Measurements from ENCODE around the gene REN. TPM values are rescaled to one million over a fixed set of nuclear protein-coding genes. Genes with fewer than 3 reads are reported as not detected.

The REN gene
- total RNA-seq, 1 experiment from 2014 or later = not detected

DNA sequence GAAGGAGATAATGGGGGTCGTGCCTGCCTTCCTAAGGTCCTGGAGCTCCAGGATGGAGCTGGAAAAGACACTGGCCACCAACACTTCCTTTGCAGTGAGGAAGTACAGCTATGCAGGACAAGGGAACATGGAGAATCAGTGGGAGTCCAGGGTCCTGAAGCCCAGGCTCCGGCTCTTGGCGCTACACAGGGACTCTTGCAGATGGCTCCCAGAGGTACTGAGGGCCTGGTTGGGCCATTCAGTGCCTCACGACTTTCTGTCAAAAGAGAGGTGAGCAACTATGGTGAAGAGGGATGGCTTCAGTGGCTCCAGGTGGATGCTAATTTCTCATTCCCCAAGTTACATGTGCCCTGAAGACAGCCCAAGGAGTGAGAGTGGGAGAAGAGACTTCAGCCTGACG is 12.5 kb downstream of the REN start:
- Histone ChIP-seq H3K4me3 (ENCODE audit: low read length) (no peak overlapping the region), H3K27me3 (ENCODE audit: low read length) (no peaks in the 10 kb centered on the region), H3K9ac (ENCODE audit: low read length) (no peak overlapping the region), H3K9me2 (replicated peaks; ENCODE audit: insufficient read depth, low read length) (no peaks in the 10 kb centered on the region), H3K79me2 (ENCODE audit: low read length) (no peaks in the 10 kb centered on the region), H4K20me1 (ENCODE audit: insufficient read depth, low read depth, low read length) (no peaks in the 10 kb centered on the region), H2AFZ (ENCODE audit: low read length) (no peak overlapping the region), H3K27ac (ENCODE audit: low read length) (no peak overlapping the region), H3K4me2 (ENCODE audit: low read depth, low read length, poor library complexity, severe bottlenecking) (no peak overlapping the region), H3K4me1 (ENCODE audit: low read length) (no peaks in the 10 kb centered on the region), H3K36me3 (ENCODE audit: insufficient read depth, low read length) (no peaks in the 10 kb centered on the region), H3K9me3 (ENCODE audit: low read length) (no peaks in the 10 kb centered on the region)
- DNase-seq = no peak

DNA sequence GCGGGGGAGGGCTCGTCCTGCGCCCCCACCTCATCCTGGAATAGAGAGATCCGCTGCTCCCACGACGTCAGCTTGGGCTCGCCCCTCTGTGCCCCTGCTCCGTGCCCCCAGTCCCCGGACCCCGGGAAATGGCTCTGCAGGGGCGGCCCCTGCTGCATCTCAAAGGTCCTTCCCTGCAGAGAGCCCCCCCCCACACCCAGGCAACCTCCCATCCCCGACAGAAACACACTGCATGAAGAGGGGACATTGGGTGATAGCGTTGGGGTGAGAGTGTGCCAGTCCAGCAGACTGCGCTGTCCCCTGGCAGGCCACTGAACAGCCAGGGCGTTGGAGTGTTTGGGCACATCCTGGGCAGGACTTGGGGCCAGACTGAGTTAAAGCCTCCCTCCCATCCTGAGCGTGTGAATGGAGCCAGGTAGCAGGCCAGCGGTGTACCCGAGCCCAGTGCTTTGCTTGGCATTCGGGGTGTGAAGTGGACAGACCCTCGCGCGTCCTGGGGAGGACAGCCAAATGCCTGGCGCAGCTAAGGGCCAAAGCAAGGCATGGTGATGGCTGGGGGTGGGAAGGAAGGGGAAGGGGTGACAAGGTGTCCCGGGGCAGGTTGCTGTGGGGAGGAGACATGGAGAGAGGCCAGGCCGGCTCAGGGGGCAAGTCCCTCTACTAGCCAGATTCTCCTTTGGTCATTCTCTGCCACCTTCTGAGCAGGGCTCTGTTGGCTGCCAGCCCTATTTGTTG is 13.7 kb downstream of the REN start:
- Histone ChIP-seq H3K79me2 (ENCODE audit: low read length) (no peaks in the 10 kb centered on the region), H3K27ac (ENCODE audit: low read length) (no peak overlapping the region), H3K4me2 (ENCODE audit: low read depth, low read length, poor library complexity, severe bottlenecking) (no peak overlapping the region), H4K20me1 (ENCODE audit: insufficient read depth, low read depth, low read length) (no peaks in the 10 kb centered on the region), H3K9ac (ENCODE audit: low read length) (no peak overlapping the region), H3K36me3 (ENCODE audit: insufficient read depth, low read length) (no peaks in the 10 kb centered on the region), H3K9me3 (ENCODE audit: low read length) (no peaks in the 10 kb centered on the region), H3K27me3 (ENCODE audit: low read length) (no peaks in the 10 kb centered on the region), H2AFZ (ENCODE audit: low read length) (no peak overlapping the region), H3K4me3 (ENCODE audit: low read length) (no peak overlapping the region), H3K9me2 (replicated peaks; ENCODE audit: insufficient read depth, low read length) (no peaks in the 10 kb centered on the region), H3K4me1 (ENCODE audit: low read length) (no peaks in the 10 kb centered on the region)
- no peak for DNase-seq

DNA sequence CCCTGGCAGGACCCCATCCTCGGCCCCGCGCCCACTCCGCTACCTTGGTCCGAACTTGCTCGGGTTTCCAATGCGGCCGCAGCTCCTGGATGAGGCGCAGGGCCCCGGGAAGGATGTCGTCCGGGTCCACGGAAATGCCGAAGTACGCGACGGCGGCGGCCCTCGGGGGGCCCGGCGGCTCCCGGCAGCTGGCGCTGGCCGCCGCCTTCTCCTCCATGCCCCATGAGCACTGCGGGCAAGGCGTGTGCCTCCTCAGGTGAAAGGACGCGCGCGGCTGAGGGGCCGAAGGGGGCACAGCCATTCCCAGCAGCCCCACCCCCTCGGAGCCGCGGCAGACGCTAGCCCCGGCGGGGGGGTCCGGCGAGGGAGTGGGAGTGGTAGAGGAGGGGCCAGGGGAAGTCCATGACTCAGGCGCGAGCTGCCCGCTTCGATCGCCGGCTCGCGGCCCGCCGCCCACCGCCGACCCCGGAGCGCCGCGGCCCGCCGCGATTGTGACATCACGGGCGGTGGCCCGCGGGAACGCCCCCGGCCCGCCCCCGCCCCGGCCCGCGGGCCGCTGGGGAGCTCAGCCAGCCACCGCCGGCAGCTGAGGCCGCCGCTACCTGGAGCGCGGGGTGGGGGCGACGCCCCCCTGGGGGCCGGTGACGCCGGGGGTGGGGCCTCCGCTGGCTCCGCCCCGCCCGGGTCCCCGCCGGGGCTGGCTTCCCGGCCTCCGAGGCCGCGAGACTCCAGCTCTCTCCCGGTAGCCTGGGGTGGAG is 14.4 kb downstream of the REN start, which contains the start of gene ETNK2:
Gene ETNK2 (minus strand): TSS at position 493 of the 758 bp plus-strand sequence. CDS start 192 bp downstream, at position 301.
- Histone ChIP-seq H3K4me3 (ENCODE audit: low read length) (no peak within 1 kb of the TSS), H3K79me2 (ENCODE audit: low read length) (no peaks in the 10 kb centered on the region), H3K36me3 (ENCODE audit: insufficient read depth, low read length) (no peaks in the 10 kb centered on the region), H3K9me2 (replicated peaks; ENCODE audit: insufficient read depth, low read length) (no peaks in the 10 kb centered on the region), H3K27ac (ENCODE audit: low read length) (no peak within 1 kb of the TSS), H3K9me3 (ENCODE audit: low read length) (no peaks in the 10 kb centered on the region), H2AFZ (ENCODE audit: low read length) (no peak within 1 kb of the TSS), H3K4me2 (ENCODE audit: low read depth, low read length, poor library complexity, severe bottlenecking) (no peak within 1 kb of the TSS), H3K9ac (ENCODE audit: low read length) (no peak within 1 kb of the TSS), H4K20me1 (ENCODE audit: insufficient read depth, low read depth, low read length) (no peaks in the 10 kb centered on the region), H3K27me3 (ENCODE audit: low read length) (no peaks in the 10 kb centered on the region), H3K4me1 (ENCODE audit: low read length) (no peaks in the 10 kb centered on the region)
- DNase-seq = no peak

- Histone ChIP-seq H3K27me3 (ENCODE audit: low read length) (no peaks in the 10 kb centered on the region), H3K9ac (ENCODE audit: low read length) (no peak overlapping the region), H3K4me1 (ENCODE audit: low read length) (no peaks in the 10 kb centered on the region), H3K27ac (ENCODE audit: low read length) (no peak overlapping the region), H3K4me2 (ENCODE audit: low read depth, low read length, poor library complexity, severe bottlenecking) (no peak overlapping the region), H4K20me1 (ENCODE audit: insufficient read depth, low read depth, low read length) (no peaks in the 10 kb centered on the region), H3K4me3 (ENCODE audit: low read length) (no peak overlapping the region), H2AFZ (ENCODE audit: low read length) (no peak overlapping the region), H3K79me2 (ENCODE audit: low read length) (no peaks in the 10 kb centered on the region), H3K9me3 (ENCODE audit: low read length) (no peaks in the 10 kb centered on the region), H3K36me3 (ENCODE audit: insufficient read depth, low read length) (no peaks in the 10 kb centered on the region), H3K9me2 (replicated peaks; ENCODE audit: insufficient read depth, low read length) (no peaks in the 10 kb centered on the region)
- DNase-seq = no peak
Measured at GRCh38 chr1:204150702-204151551, 15.2 kb downstream of the REN start.

DNA sequence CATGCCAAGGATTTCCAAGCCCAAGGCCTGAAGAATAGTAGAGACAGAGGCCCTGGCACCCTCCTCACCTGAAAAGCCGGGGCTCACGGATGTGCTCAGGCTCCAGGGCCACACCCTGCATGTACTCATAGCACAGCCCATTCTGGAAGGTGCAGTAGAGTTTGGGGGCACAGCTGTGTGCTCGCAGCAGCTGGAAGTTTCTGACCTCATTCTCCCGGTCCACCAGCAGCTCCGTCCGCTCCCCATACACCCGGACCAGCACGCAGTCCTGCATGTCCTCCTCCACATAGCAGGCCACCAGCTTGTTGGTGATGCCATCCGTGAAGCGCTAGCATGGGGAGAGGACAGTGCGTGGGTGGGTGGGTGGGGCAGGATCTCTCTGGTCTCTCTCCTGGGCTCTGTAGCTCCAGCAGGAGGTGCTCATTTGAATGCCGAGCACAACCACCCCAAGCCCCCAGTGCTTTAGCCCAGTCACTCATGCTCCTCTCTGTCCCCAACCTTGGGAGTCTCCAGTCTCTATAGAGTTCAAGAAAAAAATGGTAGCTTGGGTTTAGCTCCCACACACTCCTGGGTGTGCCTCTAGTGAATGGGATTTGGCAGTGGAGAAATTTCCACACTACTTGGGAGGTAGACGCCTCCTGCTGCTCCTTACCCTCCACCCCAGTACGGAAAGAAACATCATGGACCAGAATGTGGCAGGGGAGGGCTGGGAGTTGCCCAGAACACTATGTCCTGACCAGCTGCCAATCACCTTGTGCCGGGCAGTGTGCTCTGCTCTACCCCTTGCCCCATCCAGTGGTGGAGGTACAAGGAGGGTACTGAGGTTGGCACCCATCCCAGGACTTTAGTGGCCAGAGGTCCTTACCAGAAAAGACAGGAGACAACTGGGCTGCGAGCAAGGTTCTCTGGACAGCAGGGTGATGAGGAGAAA is 16.2 kb downstream of the REN start:
- no peak for DNase-seq
- H3K9ac ChIP-seq (ENCODE audit: low read length) = no peak overlapping the region
- no peaks in the 10 kb centered on the region for H3K79me2 ChIP-seq (ENCODE audit: low read length)
- H3K4me2 ChIP-seq (ENCODE audit: low read depth, low read length, poor library complexity, severe bottlenecking) = no peak overlapping the region
- H3K36me3 ChIP-seq (ENCODE audit: insufficient read depth, low read length) = no peaks in the 10 kb centered on the region
- no peaks in the 10 kb centered on the region for H3K9me2 ChIP-seq (replicated peaks; ENCODE audit: insufficient read depth, low read length)
- H3K4me1 ChIP-seq (ENCODE audit: low read length) = no peaks in the 10 kb centered on the region
- no peak overlapping the region for H3K27ac ChIP-seq (ENCODE audit: low read length)
- H2AFZ ChIP-seq (ENCODE audit: low read length) = no peak overlapping the region
- no peaks in the 10 kb centered on the region for H3K27me3 ChIP-seq (ENCODE audit: low read length)
- no peak overlapping the region for H3K4me3 ChIP-seq (ENCODE audit: low read length)
- no peaks in the 10 kb centered on the region for H4K20me1 ChIP-seq (ENCODE audit: insufficient read depth, low read depth, low read length)
- no peaks in the 10 kb centered on the region for H3K9me3 ChIP-seq (ENCODE audit: low read length)

GRCh38 chr1:204149107-204149506 is 17.0 kb downstream of the REN start:
- H3K4me1 ChIP-seq (ENCODE audit: low read length) = no peaks in the 10 kb centered on the region
- no peaks in the 10 kb centered on the region for H4K20me1 ChIP-seq (ENCODE audit: insufficient read depth, low read depth, low read length)
- H3K27ac ChIP-seq (ENCODE audit: low read length) = no peak overlapping the region
- H3K9me3 ChIP-seq (ENCODE audit: low read length) = no peaks in the 10 kb centered on the region
- H3K79me2 ChIP-seq (ENCODE audit: low read length) = no peaks in the 10 kb centered on the region
- DNase-seq = no peak
- H3K4me2 ChIP-seq (ENCODE audit: low read depth, low read length, poor library complexity, severe bottlenecking) = no peak overlapping the region
- H3K9ac ChIP-seq (ENCODE audit: low read length) = no peak overlapping the region
- H3K9me2 ChIP-seq (replicated peaks; ENCODE audit: insufficient read depth, low read length) = no peaks in the 10 kb centered on the region
- H3K27me3 ChIP-seq (ENCODE audit: low read length) = no peaks in the 10 kb centered on the region
- no peaks in the 10 kb centered on the region for H3K36me3 ChIP-seq (ENCODE audit: insufficient read depth, low read length)
- no peak overlapping the region for H3K4me3 ChIP-seq (ENCODE audit: low read length)
- H2AFZ ChIP-seq (ENCODE audit: low read length) = no peak overlapping the region

GRCh38 chr1:204147406-204148383 is 18.4 kb downstream of the REN start:
- Histone ChIP-seq H3K9me3 (ENCODE audit: low read length) (no peaks in the 10 kb centered on the region), H3K4me1 (ENCODE audit: low read length) (no peaks in the 10 kb centered on the region), H3K4me3 (ENCODE audit: low read length) (no peak overlapping the region), H3K9ac (ENCODE audit: low read length) (no peak overlapping the region), H2AFZ (ENCODE audit: low read length) (no peak overlapping the region), H3K79me2 (ENCODE audit: low read length) (no peaks in the 10 kb centered on the region), H3K27me3 (ENCODE audit: low read length) (no peaks in the 10 kb centered on the region), H3K9me2 (replicated peaks; ENCODE audit: insufficient read depth, low read length) (no peaks in the 10 kb centered on the region), H3K36me3 (ENCODE audit: insufficient read depth, low read length) (no peaks in the 10 kb centered on the region), H3K27ac (ENCODE audit: low read length) (no peak overlapping the region), H4K20me1 (ENCODE audit: insufficient read depth, low read depth, low read length) (no peaks in the 10 kb centered on the region), H3K4me2 (ENCODE audit: low read depth, low read length, poor library complexity, severe bottlenecking) (no peak overlapping the region)
- DNase-seq = no peak
